ENCODE results near the gene PPIL6. TPM values are rescaled to one million over a fixed set of nuclear protein-coding genes. Genes with fewer than 3 reads are reported as not detected.

The PPIL6 gene
- 4.2 TPM for polyA plus RNA-seq (2013)

DNA sequence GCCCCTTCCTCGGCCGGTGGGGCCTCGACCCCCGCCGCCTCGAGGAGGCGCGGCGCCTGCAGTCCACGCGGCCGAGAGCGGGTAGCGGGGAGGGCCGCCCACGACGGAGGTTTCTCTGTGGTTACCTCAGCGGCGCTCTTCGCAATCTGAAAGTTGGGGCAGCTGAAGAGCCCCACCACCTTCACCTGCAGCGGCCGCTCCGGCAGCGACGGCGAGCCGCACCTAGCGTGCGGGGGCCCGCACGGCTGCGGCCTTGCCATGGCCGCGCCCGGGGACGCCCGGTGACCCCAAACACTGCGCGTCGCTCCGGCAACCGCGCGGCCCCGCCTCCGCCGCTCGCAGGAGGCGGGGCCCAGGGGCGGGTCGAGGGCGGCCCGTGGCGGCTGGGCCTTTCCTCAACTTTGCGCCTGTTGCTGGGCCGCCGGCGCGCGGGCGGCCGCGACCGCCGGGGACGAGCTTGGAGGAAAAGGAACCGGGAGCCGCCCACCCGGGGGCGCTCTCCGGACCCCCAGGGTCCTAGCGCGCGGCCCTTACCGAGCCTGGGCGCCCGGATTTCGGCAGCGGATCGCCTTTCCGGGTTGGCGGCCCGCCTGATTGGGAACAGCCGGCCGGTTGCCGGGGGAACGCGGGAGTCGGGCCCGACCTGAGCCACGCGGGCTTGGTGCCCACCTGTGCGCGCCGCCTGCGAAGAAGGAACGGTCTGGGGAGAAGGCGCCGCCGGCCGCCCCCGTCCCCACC lies at the start of gene PPIL6, which contains the start of gene SMPD2:
TSS of gene PPIL6 (minus strand) at position 298 of the 738 bp plus-strand sequence. CDS start at position 260, 38 bp downstream.
TSS of gene SMPD2 (plus strand) at position 394 of the 738 bp plus-strand sequence. CDS start 398 bp downstream, outside the sequence.
- H3K27ac ChIP-seq (ENCODE audit: insufficient read depth in 1 of 2, low read depth in 1 of 2, low read length in 2 of 2, poor library complexity in 1 of 2, severe bottlenecking in 2 of 2) = peak within 1 kb of the TSS; percentile 83 to 92
- no peaks in the 10 kb centered on the region for H3K9me3 ChIP-seq (ENCODE audit: control extremely low read depth in 1 of 5, control insufficient read depth in 4 of 5, insufficient read depth in 2 of 5, low read depth in 1 of 5, low read length in 4 of 5)
- POLR2A ChIA-PET = interaction anchor here (0.8 to 2.5 kb wide), 6 partner anchors 9 to 880 kb away, joined by 3 to 29 read pairs (median 8); partner anchors contain the start of genes CD164, FOXO3 and MICAL1
- no peaks in the 10 kb centered on the region for H3K27me3 ChIP-seq (replicated peaks in 2 of 5; ENCODE audit: control insufficient read depth in 4 of 5, insufficient read depth in 5 of 5, low read length in 4 of 5)
- CTCF ChIA-PET = interaction anchor here (0.9 to 9.8 kb wide), 9 partner anchors 14 to 258 kb away, joined by 3 to 125 read pairs (median 4); partner anchors contain the start of genes CD164 and MICAL1
- under 1% methylated on average over 65 of the region's 102 CpGs for WGBS (ENCODE audit: insufficient coverage)
- H3K36me3 ChIP-seq (ENCODE audit: control insufficient read depth in 4 of 4, insufficient read depth in 4 of 4, low read length in 3 of 4) = peaks cover 10 to 38% (median 25%) of the 10 kb centered on the region in 4 experiments
- H3K4me3 ChIP-seq (ENCODE audit: control insufficient read depth in 1 of 7, extremely low read depth in 1 of 7, insufficient read depth in 4 of 7, low read depth in 2 of 7, low read length in 6 of 7) = peak within 1 kb of the TSS; percentile 60 to 91 (median 86)
- H3K4me1 ChIP-seq (ENCODE audit: control extremely low read depth in 1 of 4, control insufficient read depth in 4 of 4, insufficient read depth in 4 of 4, low read length in 3 of 4) = peaks cover 4 to 24% (median 21%) of the 10 kb centered on the region in 4 experiments
- DNase-seq = peak; percentile 88 to 94 (median 94)

- no peak overlapping the region for H3K27ac ChIP-seq (ENCODE audit: insufficient read depth in 1 of 2, low read depth in 1 of 2, low read length in 2 of 2, poor library complexity in 1 of 2, severe bottlenecking in 2 of 2)
- H3K27me3 ChIP-seq (replicated peaks in 2 of 5; ENCODE audit: control insufficient read depth in 4 of 5, insufficient read depth in 5 of 5, low read length in 4 of 5) = no peaks in the 10 kb centered on the region
- H3K4me3 ChIP-seq (ENCODE audit: control insufficient read depth in 1 of 7, extremely low read depth in 1 of 7, insufficient read depth in 4 of 7, low read depth in 2 of 7, low read length in 6 of 7) = no peak overlapping the region
- no peaks in the 10 kb centered on the region for H3K9me3 ChIP-seq (ENCODE audit: control extremely low read depth in 1 of 5, control insufficient read depth in 4 of 5, insufficient read depth in 2 of 5, low read depth in 1 of 5, low read length in 4 of 5)
- no peak for DNase-seq
- H3K4me1 ChIP-seq (ENCODE audit: control extremely low read depth in 1 of 4, control insufficient read depth in 4 of 4, insufficient read depth in 4 of 4, low read length in 3 of 4) = peaks cover 2 to 18% (median 9%) of the 10 kb centered on the region in 4 experiments
- H3K36me3 ChIP-seq (ENCODE audit: control insufficient read depth in 4 of 4, insufficient read depth in 4 of 4, low read length in 3 of 4) = no peaks in the 10 kb centered on the region
- POLR2A ChIA-PET = no interaction called here
- CTCF ChIA-PET = no interaction called here
Measured at GRCh38 chr6:109488001-109488400, 47.6 kb upstream of the PPIL6 start.

DNA sequence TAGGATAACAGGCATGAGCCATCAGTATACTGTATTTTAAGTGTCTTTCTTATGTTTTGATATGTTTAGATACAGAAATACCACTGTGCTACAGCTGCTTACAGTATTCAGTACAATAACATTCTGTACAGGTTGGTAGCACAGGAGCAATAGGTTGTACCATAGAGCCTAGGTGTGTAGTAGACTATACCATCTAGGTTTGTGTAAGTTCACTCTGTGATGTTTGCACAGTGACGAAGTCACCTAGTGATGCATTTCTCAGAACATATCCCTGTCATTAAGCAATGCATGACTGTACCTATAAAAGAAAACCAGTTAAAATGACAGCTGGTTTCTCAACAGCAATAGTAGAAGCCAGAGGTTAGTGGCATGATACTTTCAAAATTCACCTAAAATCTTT lies 45.6 kb upstream of the PPIL6 start:
- H3K4me1 ChIP-seq (ENCODE audit: control extremely low read depth in 1 of 4, control insufficient read depth in 4 of 4, insufficient read depth in 4 of 4, low read length in 3 of 4) = peaks cover 7 to 27% (median 20%) of the 10 kb centered on the region in 4 experiments
- WGBS (ENCODE audit: insufficient coverage) = no CpG with 5 or more reads among the region's 1 CpG
- peaks cover 0 to 8% (median 4%) of the 10 kb centered on the region in 4 experiments for H3K36me3 ChIP-seq (ENCODE audit: control insufficient read depth in 4 of 4, insufficient read depth in 4 of 4, low read length in 3 of 4)
- DNase-seq = no peak
- ChIA-PET POLR2A (no interaction called here), CTCF (interaction anchor here (1.5 kb wide), 1 partner anchor 302 kb away, joined by 3 read pairs; no protein-coding TSS in a partner anchor)
- no peaks in the 10 kb centered on the region for H3K9me3 ChIP-seq (ENCODE audit: control extremely low read depth in 1 of 5, control insufficient read depth in 4 of 5, insufficient read depth in 2 of 5, low read depth in 1 of 5, low read length in 4 of 5)
- H3K27me3 ChIP-seq (replicated peaks in 2 of 5; ENCODE audit: control insufficient read depth in 4 of 5, insufficient read depth in 5 of 5, low read length in 4 of 5) = no peaks in the 10 kb centered on the region
- no peak overlapping the region for H3K4me3 ChIP-seq (ENCODE audit: control insufficient read depth in 1 of 7, extremely low read depth in 1 of 7, insufficient read depth in 4 of 7, low read depth in 2 of 7, low read length in 6 of 7)
- no peak overlapping the region for H3K27ac ChIP-seq (ENCODE audit: insufficient read depth in 1 of 2, low read depth in 1 of 2, low read length in 2 of 2, poor library complexity in 1 of 2, severe bottlenecking in 2 of 2)

- ChIA-PET CTCF (interaction anchor here (1.5 kb wide), 1 partner anchor 302 kb away, joined by 3 read pairs; no protein-coding TSS in a partner anchor), POLR2A (interaction anchor here (0.6 kb wide), 1 partner anchor 36 kb away, joined by 4 read pairs; no protein-coding TSS in a partner anchor)
- Histone ChIP-seq H3K4me1 (ENCODE audit: control extremely low read depth in 1 of 4, control insufficient read depth in 4 of 4, insufficient read depth in 4 of 4, low read length in 3 of 4) (peaks cover 11 to 31% (median 19%) of the 10 kb centered on the region in 4 experiments), H3K27ac (ENCODE audit: insufficient read depth in 1 of 2, low read depth in 1 of 2, low read length in 2 of 2, poor library complexity in 1 of 2, severe bottlenecking in 2 of 2) (no peak overlapping the region), H3K9me3 (ENCODE audit: control extremely low read depth in 1 of 5, control insufficient read depth in 4 of 5, insufficient read depth in 2 of 5, low read depth in 1 of 5, low read length in 4 of 5) (no peaks in the 10 kb centered on the region), H3K27me3 (replicated peaks in 2 of 5; ENCODE audit: control insufficient read depth in 4 of 5, insufficient read depth in 5 of 5, low read length in 4 of 5) (no peaks in the 10 kb centered on the region), H3K36me3 (ENCODE audit: control insufficient read depth in 4 of 4, insufficient read depth in 4 of 4, low read length in 3 of 4) (peaks cover 2 to 14% (median 9%) of the 10 kb centered on the region in 4 experiments), H3K4me3 (ENCODE audit: control insufficient read depth in 1 of 7, extremely low read depth in 1 of 7, insufficient read depth in 4 of 7, low read depth in 2 of 7, low read length in 6 of 7) (no peak overlapping the region)
- no peak for DNase-seq
- WGBS (ENCODE audit: insufficient coverage) = no CpG with 5 or more reads among the region's 3 CpGs
Measured at GRCh38 chr6:109485266-109485935, 45.0 kb upstream of the PPIL6 start.

GRCh38 chr6:109484122-109484521 lies 43.7 kb upstream of the PPIL6 start:
- WGBS (ENCODE audit: insufficient coverage) = 84% methylated on average over 2 of the region's 3 CpGs
- Histone ChIP-seq H3K4me1 (ENCODE audit: control extremely low read depth in 1 of 4, control insufficient read depth in 4 of 4, insufficient read depth in 4 of 4, low read length in 3 of 4) (peaks cover 15 to 41% (median 25%) of the 10 kb centered on the region in 4 experiments), H3K36me3 (ENCODE audit: control insufficient read depth in 4 of 4, insufficient read depth in 4 of 4, low read length in 3 of 4) (peaks cover 3 to 24% (median 12%) of the 10 kb centered on the region in 4 experiments), H3K27me3 (replicated peaks in 2 of 5; ENCODE audit: control insufficient read depth in 4 of 5, insufficient read depth in 5 of 5, low read length in 4 of 5) (no peaks in the 10 kb centered on the region), H3K9me3 (ENCODE audit: control extremely low read depth in 1 of 5, control insufficient read depth in 4 of 5, insufficient read depth in 2 of 5, low read depth in 1 of 5, low read length in 4 of 5) (no peaks in the 10 kb centered on the region), H3K27ac (ENCODE audit: insufficient read depth in 1 of 2, low read depth in 1 of 2, low read length in 2 of 2, poor library complexity in 1 of 2, severe bottlenecking in 2 of 2) (no peak overlapping the region), H3K4me3 (ENCODE audit: control insufficient read depth in 1 of 7, extremely low read depth in 1 of 7, insufficient read depth in 4 of 7, low read depth in 2 of 7, low read length in 6 of 7) (peak overlapping the region in 3 of 7 experiments; percentile 33 to 83 (median 64))
- ChIA-PET POLR2A (no interaction called here), CTCF (no interaction called here)
- no peak for DNase-seq

- POLR2A ChIA-PET = interaction anchor here (1.6 kb wide), 1 partner anchor 28 kb away, joined by 5 read pairs; the partner anchor contains the start of gene MICAL1
- DNase-seq = no peak
Measured at GRCh38 chr6:109483735-109484057, 43.3 kb upstream of the PPIL6 start.

More at GRCh38 chr6:109483735-109484057, 43.3 kb upstream of the PPIL6 start:
- no peak overlapping the region for H3K27ac ChIP-seq (ENCODE audit: insufficient read depth in 1 of 2, low read depth in 1 of 2, low read length in 2 of 2, poor library complexity in 1 of 2, severe bottlenecking in 2 of 2)
- peaks cover 18 to 45% (median 28%) of the 10 kb centered on the region in 4 experiments for H3K4me1 ChIP-seq (ENCODE audit: control extremely low read depth in 1 of 4, control insufficient read depth in 4 of 4, insufficient read depth in 4 of 4, low read length in 3 of 4)
- H3K27me3 ChIP-seq (replicated peaks in 2 of 5; ENCODE audit: control insufficient read depth in 4 of 5, insufficient read depth in 5 of 5, low read length in 4 of 5) = no peaks in the 10 kb centered on the region
- CTCF ChIA-PET = no interaction called here
- H3K36me3 ChIP-seq (ENCODE audit: control insufficient read depth in 4 of 4, insufficient read depth in 4 of 4, low read length in 3 of 4) = peaks cover 3 to 27% (median 12%) of the 10 kb centered on the region in 4 experiments
- H3K9me3 ChIP-seq (ENCODE audit: control extremely low read depth in 1 of 5, control insufficient read depth in 4 of 5, insufficient read depth in 2 of 5, low read depth in 1 of 5, low read length in 4 of 5) = no peaks in the 10 kb centered on the region
- 3% methylated on average over 4 of the region's 6 CpGs for WGBS (ENCODE audit: insufficient coverage)
- H3K4me3 ChIP-seq (ENCODE audit: control insufficient read depth in 1 of 7, extremely low read depth in 1 of 7, insufficient read depth in 4 of 7, low read depth in 2 of 7, low read length in 6 of 7) = peak overlapping the region in 6 of 7 experiments; percentile 33 to 83 (median 62)

Measured in common myeloid progenitor, CD34-positive (primary cell).